ENCODE measurements around the gene MSH4. TPM values are rescaled to one million over a fixed set of nuclear protein-coding genes. Genes with fewer than 3 reads are reported as not detected.
A peak's percentile ranks its signal among the peaks of the same experiment; 100 is the strongest.
"Not testable (repeated sequence)": the region's sequence is repeated elsewhere in the genome, so short reads cannot be mapped to it uniquely, and the experiment has no call there.

Gene MSH4
- total RNA-seq, 3 donors from 2014 or later, result 0.35 to 0.66 (median 0.41) TPM

- ATAC-seq, result peak; percentile 69
- no peaks in the 10 kb centered on the region for H3K9me3 ChIP-seq
- peaks cover 40% of the 10 kb centered on the region for H3K4me1 ChIP-seq (ENCODE audit: low read depth)
These were observed 5.7 kb upstream of the MSH4 start for GRCh38 chr1:75791022-75791421.

GRCh38 chr1:75792091-75792490, 4.6 kb upstream of the MSH4 start:
- peaks cover 40% of the 10 kb centered on the region for H3K4me1 ChIP-seq (ENCODE audit: low read depth)
- peaks cover 5% of the 10 kb centered on the region for H3K36me3 ChIP-seq (ENCODE audit: low read depth)
- no peaks in the 10 kb centered on the region for H3K9me3 ChIP-seq
- DNase-seq (no peak), ATAC-seq (no peak)
- TF ChIP-seq CTCF (IDR thresholded peaks at IDR 0.05), result no peak
- intact Hi-C loops (cut with DNase I, micrococcal nuclease), result no loop called here
- H3K4me3 ChIP-seq, result no peak overlapping the region

More at GRCh38 chr1:75791022-75791421, 5.7 kb upstream of the MSH4 start:
- H3K4me3 ChIP-seq, result no peak overlapping the region
- intact Hi-C loops (cut with DNase I, micrococcal nuclease), result no loop called here
- no peak for TF ChIP-seq CTCF (IDR thresholded peaks at IDR 0.05)
- DNase-seq, result no peak
- H3K36me3 ChIP-seq (ENCODE audit: low read depth), result peaks cover 1% of the 10 kb centered on the region

GRCh38 chr1:75794382-75794781, 2.3 kb upstream of the MSH4 start:
- no peak for TF ChIP-seq CTCF (IDR thresholded peaks at IDR 0.05)
- no peak overlapping the region for H3K4me3 ChIP-seq
- ATAC-seq (no peak), DNase-seq (no peak)
- H3K9me3 ChIP-seq, result no peaks in the 10 kb centered on the region
- intact Hi-C loops (cut with DNase I, micrococcal nuclease), result no loop called here
- peaks cover 21% of the 10 kb centered on the region for H3K4me1 ChIP-seq (ENCODE audit: low read depth)
- peaks cover 5% of the 10 kb centered on the region for H3K36me3 ChIP-seq (ENCODE audit: low read depth)

- Histone ChIP-seq H3K4me1 (ENCODE audit: low read depth) (peaks cover 9% of the 10 kb centered on the region), H3K9me3 (no peaks in the 10 kb centered on the region), H3K4me3 (no peak overlapping the region), H3K36me3 (ENCODE audit: low read depth) (peaks cover 5% of the 10 kb centered on the region)
- ATAC-seq (no peak), DNase-seq (no peak)
- no peak for TF ChIP-seq CTCF (IDR thresholded peaks at IDR 0.05)
- intact Hi-C loops (cut with DNase I, micrococcal nuclease), result no loop called here
These were observed 934 bp upstream of the MSH4 start for GRCh38 chr1:75795703-75796193.

- H3K9me3 ChIP-seq, result no peaks in the 10 kb centered on the region
- intact Hi-C loops (cut with DNase I, micrococcal nuclease), result no loop called here
- no peak for ATAC-seq
- peaks cover 5% of the 10 kb centered on the region for H3K36me3 ChIP-seq (ENCODE audit: low read depth)
- no peak for DNase-seq
- H3K4me3 ChIP-seq, result no peak overlapping the region
- H3K4me1 ChIP-seq (ENCODE audit: low read depth), result no peaks in the 10 kb centered on the region
- TF ChIP-seq CTCF (IDR thresholded peaks at IDR 0.05), result no peak
These were observed 549 bp downstream of the MSH4 start for GRCh38 chr1:75797273-75797588.

GRCh38 chr1:75797606-75798216, 1.0 kb downstream of the MSH4 start:
- no peak for ATAC-seq
- Histone ChIP-seq H3K4me3 (no peak overlapping the region), H3K9me3 (no peaks in the 10 kb centered on the region), H3K36me3 (ENCODE audit: low read depth) (peaks cover 5% of the 10 kb centered on the region), H3K4me1 (ENCODE audit: low read depth) (no peaks in the 10 kb centered on the region)
- no peak for DNase-seq
- intact Hi-C loops (cut with DNase I, micrococcal nuclease), result no loop called here
- no peak for TF ChIP-seq CTCF (IDR thresholded peaks at IDR 0.05)

GRCh38 chr1:75801480-75801879, 4.8 kb downstream of the MSH4 start:
- H3K4me1 ChIP-seq (ENCODE audit: low read depth); H3K36me3 ChIP-seq (ENCODE audit: low read depth); intact Hi-C loops (cut with DNase I, micrococcal nuclease); DNase-seq; ATAC-seq; H3K9me3 ChIP-seq; H3K4me3 ChIP-seq: not testable (repeated sequence)
